ENCODE measurements around the gene DIP2C.

The DIP2C gene

DNA sequence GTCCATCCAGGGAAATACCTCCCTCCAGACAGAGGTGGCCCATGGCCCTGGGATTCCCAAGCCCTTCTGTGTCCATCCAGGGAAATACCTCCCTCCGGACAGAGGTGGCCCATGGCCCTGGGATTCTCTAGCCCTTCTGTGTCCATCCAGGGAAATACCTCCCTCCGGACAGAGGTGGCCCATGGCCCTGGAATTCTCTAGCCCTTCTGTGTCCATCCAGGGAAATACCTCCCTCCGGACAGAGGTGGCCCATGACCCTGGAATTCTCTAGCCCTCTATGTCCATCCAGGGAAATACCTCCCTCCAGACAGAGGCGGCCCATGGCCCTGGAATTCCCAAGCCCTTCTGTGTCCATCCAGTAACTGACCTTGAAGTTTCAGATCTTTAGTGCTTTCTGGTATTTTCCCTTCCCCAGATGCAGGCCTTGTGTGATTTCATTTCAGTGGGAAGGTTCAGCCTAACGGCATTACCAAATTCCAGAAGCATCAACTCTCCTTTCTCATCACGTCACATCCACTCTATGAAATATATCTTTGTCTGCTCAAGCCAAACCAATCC is 28.8 kb upstream of the DIP2C start:
- Histone ChIP-seq H3K9ac (ENCODE audit: low read length) (no peak overlapping the region), H2BK15ac (replicated peaks; ENCODE audit: low read depth) (no peak overlapping the region), H3K18ac (ENCODE audit: low read length) (no peak overlapping the region), H3K27ac (ENCODE audit: low read depth, low read length) (no peak overlapping the region), H3K4me2 (ENCODE audit: low read length) (no peak overlapping the region), H3K4me3 (ENCODE audit: low read length) (no peak overlapping the region), H2BK5ac (ENCODE audit: low read length) (no peak overlapping the region), H3K4me1 (ENCODE audit: control insufficient read depth, low read depth, low read length) (no peaks in the 10 kb centered on the region), H3K36me3 (ENCODE audit: control insufficient read depth, insufficient read depth, low read length) (no peaks in the 10 kb centered on the region), H2BK120ac (ENCODE audit: low read depth, low read length) (no peak overlapping the region), H3K27me3 (ENCODE audit: insufficient read depth, low read length, poor library complexity) (no peaks in the 10 kb centered on the region), H3K56ac (ENCODE audit: low read length) (no peak overlapping the region), H2AK5ac (ENCODE audit: low read length) (no peak overlapping the region), H4K8ac (ENCODE audit: low read depth, low read length) (no peak overlapping the region), H3K23ac (ENCODE audit: low read length) (no peak overlapping the region), H3K79me1 (ENCODE audit: low read length) (no peaks in the 10 kb centered on the region), H3K79me2 (ENCODE audit: control insufficient read depth, insufficient read depth, low read length) (no peaks in the 10 kb centered on the region), H3K4ac (ENCODE audit: low read depth, low read length) (no peak overlapping the region), H4K5ac (ENCODE audit: low read length) (no peak overlapping the region)
- WGBS (ENCODE audit: extremely low coverage, insufficient coverage, low lambda C conversion rate), result no CpG with 5 or more reads among the region's 6 CpGs
- DNase-seq, result no peak

DNA sequence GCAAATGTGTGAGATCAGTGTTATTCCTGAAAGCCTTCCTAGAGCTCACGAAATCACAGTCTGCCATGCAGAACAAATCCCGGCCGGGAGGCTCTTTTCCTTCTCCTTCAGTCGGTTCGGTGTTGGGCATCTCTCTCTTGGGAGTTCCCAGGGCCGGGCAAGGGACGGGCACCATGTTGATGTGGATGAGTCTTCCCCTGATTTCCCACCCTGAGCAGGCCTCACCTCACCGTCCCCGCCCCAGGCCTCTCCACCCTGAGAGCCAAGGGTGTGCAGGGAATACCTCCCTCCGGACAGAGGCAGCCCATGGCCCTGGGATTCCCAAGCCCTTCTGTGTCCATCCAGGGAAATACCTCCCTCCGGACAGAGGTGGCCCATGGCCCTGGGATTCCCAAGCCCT is 28.0 kb upstream of the DIP2C start:
- H3K27ac ChIP-seq (ENCODE audit: low read depth, low read length), result no peak overlapping the region
- H2BK5ac ChIP-seq (ENCODE audit: low read length), result no peak overlapping the region
- H3K4me1 ChIP-seq (ENCODE audit: control insufficient read depth, low read depth, low read length), result no peaks in the 10 kb centered on the region
- no peak overlapping the region for H3K4me3 ChIP-seq (ENCODE audit: low read length)
- H2BK120ac ChIP-seq (ENCODE audit: low read depth, low read length), result no peak overlapping the region
- H4K8ac ChIP-seq (ENCODE audit: low read depth, low read length), result no peak overlapping the region
- H3K4me2 ChIP-seq (ENCODE audit: low read length), result no peak overlapping the region
- no peak overlapping the region for H3K4ac ChIP-seq (ENCODE audit: low read depth, low read length)
- no peak overlapping the region for H3K23ac ChIP-seq (ENCODE audit: low read length)
- H3K18ac ChIP-seq (ENCODE audit: low read length), result no peak overlapping the region
- no peak overlapping the region for H3K56ac ChIP-seq (ENCODE audit: low read length)
- no peak overlapping the region for H2AK5ac ChIP-seq (ENCODE audit: low read length)
- no peaks in the 10 kb centered on the region for H3K79me2 ChIP-seq (ENCODE audit: control insufficient read depth, insufficient read depth, low read length)
- H4K5ac ChIP-seq (ENCODE audit: low read length), result no peak overlapping the region
- DNase-seq, result no peak
- no peaks in the 10 kb centered on the region for H3K79me1 ChIP-seq (ENCODE audit: low read length)
- H3K9ac ChIP-seq (ENCODE audit: low read length), result no peak overlapping the region
- H2BK15ac ChIP-seq (replicated peaks; ENCODE audit: low read depth), result no peak overlapping the region
- H3K27me3 ChIP-seq (ENCODE audit: insufficient read depth, low read length, poor library complexity), result no peaks in the 10 kb centered on the region
- no CpG with 5 or more reads among the region's 11 CpGs for WGBS (ENCODE audit: extremely low coverage, insufficient coverage, low lambda C conversion rate)
- H3K36me3 ChIP-seq (ENCODE audit: control insufficient read depth, insufficient read depth, low read length), result no peaks in the 10 kb centered on the region

DNA sequence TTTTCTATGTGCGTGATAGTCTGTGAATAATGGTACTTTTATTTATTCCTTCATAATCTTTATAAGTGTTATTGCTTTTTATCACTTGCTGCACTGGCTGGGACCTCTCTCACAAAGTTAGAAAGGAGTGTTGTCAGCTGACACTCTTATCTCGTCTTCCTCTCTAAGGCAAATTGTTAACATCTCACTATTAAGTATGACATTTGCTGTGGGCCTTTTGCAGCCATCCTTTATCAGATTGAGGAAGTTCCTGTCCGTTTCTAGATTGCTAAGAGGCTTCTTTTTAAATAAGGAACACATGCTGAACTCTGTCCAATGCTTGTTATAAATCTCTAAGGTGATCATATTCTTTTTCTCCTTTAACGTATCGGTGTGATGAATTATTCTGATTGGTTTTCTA is 27.4 kb upstream of the DIP2C start:
- no CpG with 5 or more reads among the region's 5 CpGs for WGBS (ENCODE audit: extremely low coverage, insufficient coverage, low lambda C conversion rate)
- H3K4me1 ChIP-seq (ENCODE audit: control insufficient read depth, low read depth, low read length), result no peaks in the 10 kb centered on the region
- H4K8ac ChIP-seq (ENCODE audit: low read depth, low read length), result no peak overlapping the region
- no peak overlapping the region for H4K5ac ChIP-seq (ENCODE audit: low read length)
- no peaks in the 10 kb centered on the region for H3K79me2 ChIP-seq (ENCODE audit: control insufficient read depth, insufficient read depth, low read length)
- no peaks in the 10 kb centered on the region for H3K79me1 ChIP-seq (ENCODE audit: low read length)
- no peak overlapping the region for H3K18ac ChIP-seq (ENCODE audit: low read length)
- no peak overlapping the region for H2BK5ac ChIP-seq (ENCODE audit: low read length)
- H3K4ac ChIP-seq (ENCODE audit: low read depth, low read length), result no peak overlapping the region
- no peak overlapping the region for H3K9ac ChIP-seq (ENCODE audit: low read length)
- no peak overlapping the region for H2AK5ac ChIP-seq (ENCODE audit: low read length)
- H3K4me3 ChIP-seq (ENCODE audit: low read length), result no peak overlapping the region
- no peak overlapping the region for H2BK120ac ChIP-seq (ENCODE audit: low read depth, low read length)
- H3K56ac ChIP-seq (ENCODE audit: low read length), result no peak overlapping the region
- H3K23ac ChIP-seq (ENCODE audit: low read length), result no peak overlapping the region
- H3K4me2 ChIP-seq (ENCODE audit: low read length), result no peak overlapping the region
- no peak overlapping the region for H2BK15ac ChIP-seq (replicated peaks; ENCODE audit: low read depth)
- H3K36me3 ChIP-seq (ENCODE audit: control insufficient read depth, insufficient read depth, low read length), result no peaks in the 10 kb centered on the region
- no peaks in the 10 kb centered on the region for H3K27me3 ChIP-seq (ENCODE audit: insufficient read depth, low read length, poor library complexity)
- no peak overlapping the region for H3K27ac ChIP-seq (ENCODE audit: low read depth, low read length)
- no peak for DNase-seq

DNA sequence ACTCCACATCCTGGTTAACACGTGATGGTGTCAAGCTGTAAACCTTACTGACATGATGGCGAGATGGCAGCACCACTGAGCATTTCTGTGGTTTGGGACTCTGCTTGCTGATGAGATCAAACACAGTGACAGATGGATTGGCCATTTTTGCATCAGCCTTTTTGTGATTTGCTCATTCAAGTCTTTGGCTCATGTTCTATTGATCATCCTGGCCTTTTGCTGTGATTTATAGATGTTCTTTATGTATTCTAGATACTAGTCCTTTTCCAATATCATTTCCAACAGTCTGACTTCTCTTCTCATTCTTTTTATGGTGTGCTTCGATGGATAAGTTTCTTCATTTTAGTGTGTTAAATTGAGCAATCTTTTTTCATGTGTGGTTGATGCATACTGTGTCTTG is 24.7 kb upstream of the DIP2C start:
- Histone ChIP-seq H3K56ac (ENCODE audit: low read length) (no peak overlapping the region), H3K79me1 (ENCODE audit: low read length) (no peaks in the 10 kb centered on the region), H3K4me2 (ENCODE audit: low read length) (no peak overlapping the region), H3K18ac (ENCODE audit: low read length) (no peak overlapping the region), H3K23ac (ENCODE audit: low read length) (no peak overlapping the region), H3K27me3 (ENCODE audit: insufficient read depth, low read length, poor library complexity) (no peaks in the 10 kb centered on the region), H2BK15ac (replicated peaks; ENCODE audit: low read depth) (no peak overlapping the region), H3K27ac (ENCODE audit: low read depth, low read length) (no peak overlapping the region), H2BK120ac (ENCODE audit: low read depth, low read length) (no peak overlapping the region), H2AK5ac (ENCODE audit: low read length) (no peak overlapping the region), H3K36me3 (ENCODE audit: control insufficient read depth, insufficient read depth, low read length) (no peaks in the 10 kb centered on the region), H3K79me2 (ENCODE audit: control insufficient read depth, insufficient read depth, low read length) (no peaks in the 10 kb centered on the region), H3K9ac (ENCODE audit: low read length) (no peak overlapping the region), H4K8ac (ENCODE audit: low read depth, low read length) (no peak overlapping the region), H3K4me1 (ENCODE audit: control insufficient read depth, low read depth, low read length) (no peaks in the 10 kb centered on the region), H2BK5ac (ENCODE audit: low read length) (no peak overlapping the region), H3K4ac (ENCODE audit: low read depth, low read length) (no peak overlapping the region), H4K5ac (ENCODE audit: low read length) (no peak overlapping the region), H3K4me3 (ENCODE audit: low read length) (no peak overlapping the region)
- DNase-seq, result no peak
- WGBS (ENCODE audit: extremely low coverage, insufficient coverage, low lambda C conversion rate), result no CpG with 5 or more reads among the region's 3 CpGs

DNA sequence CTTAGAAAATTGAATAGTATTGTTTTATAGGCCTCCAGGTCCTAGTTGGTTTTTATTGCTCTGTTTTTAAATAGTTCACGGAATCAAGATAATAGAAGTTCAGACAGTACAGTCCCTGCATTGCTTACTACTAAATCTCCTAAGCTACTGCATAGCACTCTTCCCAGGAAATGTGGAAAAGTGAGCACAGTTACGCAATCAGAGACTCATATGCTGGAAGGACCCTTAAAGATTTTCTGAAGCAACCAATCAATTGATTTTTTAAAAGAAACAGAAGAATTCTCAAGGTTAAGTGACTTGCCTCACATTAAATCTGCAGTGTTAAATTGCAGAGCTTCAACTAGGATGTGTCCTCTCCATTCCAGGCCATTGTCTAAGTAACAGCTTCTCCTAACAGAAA is 23.1 kb upstream of the DIP2C start:
- Histone ChIP-seq H3K27me3 (ENCODE audit: insufficient read depth, low read length, poor library complexity) (no peaks in the 10 kb centered on the region), H2BK15ac (replicated peaks; ENCODE audit: low read depth) (no peak overlapping the region), H3K4me1 (ENCODE audit: control insufficient read depth, low read depth, low read length) (no peaks in the 10 kb centered on the region), H4K5ac (ENCODE audit: low read length) (no peak overlapping the region), H3K9ac (ENCODE audit: low read length) (no peak overlapping the region), H2BK5ac (ENCODE audit: low read length) (no peak overlapping the region), H3K4me3 (ENCODE audit: low read length) (no peak overlapping the region), H3K27ac (ENCODE audit: low read depth, low read length) (no peak overlapping the region), H3K36me3 (ENCODE audit: control insufficient read depth, insufficient read depth, low read length) (no peaks in the 10 kb centered on the region), H3K4me2 (ENCODE audit: low read length) (no peak overlapping the region), H3K56ac (ENCODE audit: low read length) (no peak overlapping the region), H4K8ac (ENCODE audit: low read depth, low read length) (no peak overlapping the region), H3K79me1 (ENCODE audit: low read length) (no peaks in the 10 kb centered on the region), H2AK5ac (ENCODE audit: low read length) (no peak overlapping the region), H3K4ac (ENCODE audit: low read depth, low read length) (no peak overlapping the region), H2BK120ac (ENCODE audit: low read depth, low read length) (no peak overlapping the region), H3K23ac (ENCODE audit: low read length) (no peak overlapping the region), H3K79me2 (ENCODE audit: control insufficient read depth, insufficient read depth, low read length) (no peaks in the 10 kb centered on the region), H3K18ac (ENCODE audit: low read length) (no peak overlapping the region)
- WGBS (ENCODE audit: extremely low coverage, insufficient coverage, low lambda C conversion rate), result no CpG with 5 or more reads among the region's 2 CpGs
- DNase-seq, result no peak

DNA sequence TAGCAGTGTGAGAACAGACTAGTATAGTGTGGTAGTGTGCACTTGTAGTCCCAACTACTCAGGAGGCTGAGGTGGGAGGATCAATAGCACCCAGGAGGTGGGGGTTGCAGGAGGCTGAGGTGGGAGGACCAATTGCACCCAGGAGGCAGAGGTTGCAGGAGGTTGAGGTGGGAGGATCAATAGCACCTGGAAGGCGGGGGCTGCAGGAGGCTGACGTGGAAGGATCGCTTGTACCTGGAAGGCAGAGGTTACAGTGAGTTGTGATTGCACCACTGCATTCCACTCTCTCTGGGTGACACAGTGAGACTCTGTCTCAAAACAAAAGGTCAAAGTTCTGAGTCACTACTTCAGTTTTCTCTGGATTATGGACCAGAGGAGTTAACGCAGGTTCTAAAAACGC is 22.6 kb upstream of the DIP2C start:
- H4K5ac ChIP-seq (ENCODE audit: low read length), result no peak overlapping the region
- no peak overlapping the region for H2BK5ac ChIP-seq (ENCODE audit: low read length)

More for the DNA sequence above, 22.6 kb upstream of the DIP2C start:
- Histone ChIP-seq H3K4ac (ENCODE audit: low read depth, low read length) (no peak overlapping the region), H3K56ac (ENCODE audit: low read length) (no peak overlapping the region), H4K8ac (ENCODE audit: low read depth, low read length) (no peak overlapping the region), H2AK5ac (ENCODE audit: low read length) (no peak overlapping the region), H3K27me3 (ENCODE audit: insufficient read depth, low read length, poor library complexity) (no peaks in the 10 kb centered on the region), H2BK120ac (ENCODE audit: low read depth, low read length) (no peak overlapping the region), H3K36me3 (ENCODE audit: control insufficient read depth, insufficient read depth, low read length) (no peaks in the 10 kb centered on the region), H3K27ac (ENCODE audit: low read depth, low read length) (no peak overlapping the region), H3K79me1 (ENCODE audit: low read length) (no peaks in the 10 kb centered on the region), H3K4me1 (ENCODE audit: control insufficient read depth, low read depth, low read length) (no peaks in the 10 kb centered on the region), H3K18ac (ENCODE audit: low read length) (no peak overlapping the region), H3K4me3 (ENCODE audit: low read length) (no peak overlapping the region), H3K9ac (ENCODE audit: low read length) (no peak overlapping the region), H3K79me2 (ENCODE audit: control insufficient read depth, insufficient read depth, low read length) (no peaks in the 10 kb centered on the region), H3K4me2 (ENCODE audit: low read length) (no peak overlapping the region), H2BK15ac (replicated peaks; ENCODE audit: low read depth) (no peak overlapping the region), H3K23ac (ENCODE audit: low read length) (no peak overlapping the region)
- WGBS (ENCODE audit: extremely low coverage, insufficient coverage, low lambda C conversion rate), result no CpG with 5 or more reads among the region's 5 CpGs
- DNase-seq, result no peak
